ENCODE data around the gene SELENON.

GRCh38 chr1:25862785-25863485 is 62.9 kb downstream of the SELENON start:
- no peak for TF ChIP-seq ZNF10 (CRISPR knock-in tag; IDR thresholded peaks at IDR 0.05; ENCODE audit: borderline replicate concordance, low read depth)
- no peak for TF ChIP-seq ZKSCAN1 (IDR thresholded peaks at IDR 0.05; ENCODE audit: low read length)
- no peak for TF ChIP-seq ZNF747 (CRISPR knock-in tag; IDR thresholded peaks at IDR 0.05; ENCODE audit: borderline replicate concordance)
- TF ChIP-seq ZBTB33 (CRISPR knock-in tag; IDR thresholded peaks at IDR 0.05), result no peak
- no peak for TF ChIP-seq ZNF234 (CRISPR knock-in tag; conservative IDR thresholded peaks at IDR 0.05)
- no peak for TF ChIP-seq HDAC6 (IDR thresholded peaks at IDR 0.05; ENCODE audit: low read depth, low read length)
- no peak for TF ChIP-seq CTCF (CRISPR knock-in tag; IDR thresholded peaks at IDR 0.05)
- TF ChIP-seq ZNF362 (CRISPR knock-in tag; IDR thresholded peaks at IDR 0.05; ENCODE audit: borderline replicate concordance), result no peak
- no peak for TF ChIP-seq U2AF2 (IDR thresholded peaks at IDR 0.05; ENCODE audit: low read depth, low read length)
- no peak for TF ChIP-seq YY1 (IDR thresholded peaks at IDR 0.05; ENCODE audit: insufficient read depth, insufficient replicate concordance, low read depth, low read length)
- no peak for TF ChIP-seq CEBPB (IDR thresholded peaks at IDR 0.05; ENCODE audit: borderline replicate concordance, low read depth, low read length)
